Choroid plexus epithelial cell (primary cell): ENCODE data around the gene CD274.
"Not testable (repeated sequence)": the region's sequence is repeated elsewhere in the genome, so short reads cannot be mapped to it uniquely, and the experiment has no call there.

ENCODE experiments used
- DNase-seq: peaks from one replicate; pipeline ENCODE4 v3.0.0-alpha.2; 2010; ENCODE audit warnings: low read depth
- H3K4me3 ChIP-seq: 2 replicates; pipeline ENCODE4 v1.5.1; 2011; ENCODE audit warnings: low read depth, mild to moderate bottlenecking, control low read depth, low read length, moderate library complexity
- CTCF ChIP-seq: conservative IDR thresholded peaks from 2 replicates; pipeline ENCODE4 v1.5.1; 2011; ENCODE audit warnings: low read depth, mild to moderate bottlenecking, control low read depth, inconsistent platforms, low read length, moderate library complexity

The CD274 gene

GRCh38 chr9:5453673-5454072 is 3.3 kb downstream of the CD274 start:
- TF ChIP-seq CTCF = no peak
- peak; percentile 23 for DNase-seq
- no peak overlapping the region for H3K4me3 ChIP-seq

- no peak for TF ChIP-seq CTCF
- no peak overlapping the region for H3K4me3 ChIP-seq
- peak; percentile 51 for DNase-seq
Observed at GRCh38 chr9:5455181-5455580, 4.8 kb downstream of the CD274 start.

- no peak for TF ChIP-seq CTCF
- H3K4me3 ChIP-seq = no peak overlapping the region
- peak; percentile 39 for DNase-seq
Observed at GRCh38 chr9:5459289-5459829, 9.0 kb downstream of the CD274 start.

GRCh38 chr9:5460157-5460556 is 9.8 kb downstream of the CD274 start:
- no peak overlapping the region for H3K4me3 ChIP-seq
- no peak for TF ChIP-seq CTCF
- no peak for DNase-seq

- not testable (repeated sequence) for DNase-seq, H3K4me3 ChIP-seq
Observed at GRCh38 chr9:5464831-5465330, 14.5 kb downstream of the CD274 start.

GRCh38 chr9:5466005-5466404 is 15.7 kb downstream of the CD274 start:
- TF ChIP-seq CTCF = no peak
- no peak for DNase-seq
- no peak overlapping the region for H3K4me3 ChIP-seq

- TF ChIP-seq CTCF = no peak
- DNase-seq = no peak
- H3K4me3 ChIP-seq = no peak overlapping the region
Observed at GRCh38 chr9:5466766-5467165, 16.4 kb downstream of the CD274 start.
